NCI-H446 treated with DMSO at 0.1 percent for 48 hours (cell line): ENCODE results near the gene ULBP1.
"Not testable (repeated sequence)": the region's sequence is repeated elsewhere in the genome, so short reads cannot be mapped to it uniquely, and the experiment has no call there.

Source experiments
- DNase-seq: peaks from one replicate; lab custom pipeline; 2025; lab: John Stamatoyannopoulos, UW

The ULBP1 gene

GRCh38 chr6:150005761-150006651 is 42.3 kb downstream of the ULBP1 start:
- DNase-seq, result no peak

- no peak for DNase-seq
Observed at GRCh38 chr6:150006961-150007464, 43.3 kb downstream of the ULBP1 start.

- no peak for DNase-seq
Observed at GRCh38 chr6:150008588-150008987, 44.8 kb downstream of the ULBP1 start.

DNA sequence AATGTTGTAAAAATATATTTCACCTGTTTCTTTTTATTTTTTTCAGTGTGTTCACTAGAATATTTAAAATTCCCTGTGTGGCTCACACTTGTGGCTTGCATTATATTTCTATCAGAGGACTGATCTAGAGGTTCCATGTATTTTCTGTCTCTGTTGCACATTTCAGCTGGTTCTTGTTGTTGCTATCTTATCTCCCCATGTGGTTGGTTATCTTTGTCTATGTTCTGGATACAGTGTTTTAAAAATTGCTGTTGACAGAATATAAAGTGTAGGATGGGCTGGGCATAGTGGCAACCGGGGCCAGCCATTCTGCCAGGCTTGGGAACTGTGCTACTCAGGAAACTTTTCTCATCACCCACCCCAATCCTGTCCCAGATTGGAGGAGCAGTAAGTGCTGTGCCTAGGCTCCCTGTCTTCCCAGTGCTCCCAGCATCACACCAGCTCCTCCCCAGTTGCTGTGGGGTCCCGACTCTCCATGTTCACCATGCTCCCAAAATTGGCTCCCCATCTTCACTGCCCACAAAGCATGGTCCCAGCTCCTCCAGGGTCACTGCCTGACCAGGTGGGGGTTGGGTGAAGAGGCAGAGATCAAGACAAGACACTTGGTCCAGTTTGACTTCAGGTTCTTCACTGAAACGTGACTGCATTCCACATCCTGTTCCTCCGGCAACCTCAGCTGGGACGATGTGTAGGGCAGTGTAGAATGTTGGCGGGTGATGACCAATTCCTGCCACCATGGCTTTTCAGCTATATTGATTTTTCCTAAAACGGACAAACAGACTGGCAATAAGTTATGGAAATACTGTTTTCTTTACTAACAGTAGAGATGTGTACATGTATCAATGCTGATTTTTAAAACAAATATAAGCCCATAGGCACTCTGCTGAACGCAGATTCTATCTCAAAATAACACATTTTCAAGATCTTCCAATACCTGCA is 49.4 kb downstream of the ULBP1 start:
- DNase-seq, result not testable (repeated sequence)

DNA sequence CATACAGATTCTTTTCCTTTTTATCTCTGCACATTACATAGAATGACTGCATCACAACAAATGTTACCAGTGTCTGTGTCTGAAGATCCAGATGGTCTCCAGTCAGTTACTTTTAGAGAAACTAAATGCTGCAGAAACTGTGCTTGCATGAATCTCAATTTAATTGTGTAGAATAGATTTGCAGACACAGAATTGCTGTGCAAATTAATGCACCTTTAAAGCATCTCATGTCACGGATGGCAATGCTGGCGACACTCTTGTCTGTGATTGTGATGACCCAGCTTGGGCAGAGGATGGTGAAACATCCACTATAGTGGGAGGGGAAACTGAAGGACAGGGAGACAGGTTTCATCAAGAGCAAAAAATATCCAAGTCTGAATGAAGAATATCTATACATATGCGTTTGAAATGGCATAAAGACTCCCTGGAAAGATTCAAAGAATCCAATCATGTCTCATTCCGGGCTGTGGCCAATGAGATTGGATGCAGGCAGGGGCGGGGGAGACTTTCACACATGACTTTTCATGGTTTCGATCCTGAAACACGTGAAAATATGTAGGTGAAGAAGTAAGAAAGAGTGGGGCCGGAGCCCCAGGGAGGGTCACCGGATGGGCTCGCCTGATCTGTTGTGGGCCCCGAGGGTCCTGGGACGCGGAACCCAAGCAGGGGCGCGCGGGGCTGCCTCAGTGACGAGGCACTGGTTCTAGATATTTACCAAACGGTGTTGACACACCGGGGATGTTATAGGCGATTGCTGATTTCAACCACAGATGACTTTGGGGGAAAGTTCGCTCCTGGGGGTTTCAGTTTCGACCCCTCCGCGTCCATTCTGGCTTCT is 50.3 kb downstream of the ULBP1 start:
- DNase-seq, result not testable (repeated sequence)

DNA sequence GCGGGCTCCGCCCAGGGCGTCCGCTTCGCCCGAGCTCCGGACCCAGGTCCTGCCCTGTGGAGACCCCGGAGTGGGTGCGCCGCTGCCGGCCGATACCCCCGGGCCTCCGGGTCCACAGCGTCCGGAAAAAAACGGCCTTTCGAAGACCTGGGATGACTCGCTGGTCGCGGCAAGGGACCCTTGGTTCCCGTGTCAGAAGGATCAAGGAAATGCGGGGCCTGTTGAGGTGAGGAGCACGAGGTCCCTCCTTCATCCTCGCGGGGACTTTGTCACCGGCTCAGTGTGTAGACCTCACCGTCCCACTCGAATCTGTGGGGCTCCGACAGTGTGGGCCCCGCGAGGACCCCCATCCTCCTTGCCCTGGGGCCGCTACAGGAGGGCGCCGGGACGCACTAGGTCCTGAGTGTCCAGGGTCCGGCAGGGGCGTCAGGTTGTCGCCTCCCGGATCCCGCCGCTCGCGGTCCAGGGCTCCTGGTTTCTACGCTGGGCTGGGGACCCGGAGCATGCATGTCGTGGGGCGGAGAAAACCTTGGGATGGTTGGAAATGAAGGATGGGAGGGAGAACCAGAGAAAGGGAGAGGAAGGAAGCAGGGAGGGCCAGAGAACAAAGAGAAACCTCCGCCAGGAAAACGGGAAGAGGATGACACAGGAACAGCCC is 51.0 kb downstream of the ULBP1 start:
- not testable (repeated sequence) for DNase-seq

DNA sequence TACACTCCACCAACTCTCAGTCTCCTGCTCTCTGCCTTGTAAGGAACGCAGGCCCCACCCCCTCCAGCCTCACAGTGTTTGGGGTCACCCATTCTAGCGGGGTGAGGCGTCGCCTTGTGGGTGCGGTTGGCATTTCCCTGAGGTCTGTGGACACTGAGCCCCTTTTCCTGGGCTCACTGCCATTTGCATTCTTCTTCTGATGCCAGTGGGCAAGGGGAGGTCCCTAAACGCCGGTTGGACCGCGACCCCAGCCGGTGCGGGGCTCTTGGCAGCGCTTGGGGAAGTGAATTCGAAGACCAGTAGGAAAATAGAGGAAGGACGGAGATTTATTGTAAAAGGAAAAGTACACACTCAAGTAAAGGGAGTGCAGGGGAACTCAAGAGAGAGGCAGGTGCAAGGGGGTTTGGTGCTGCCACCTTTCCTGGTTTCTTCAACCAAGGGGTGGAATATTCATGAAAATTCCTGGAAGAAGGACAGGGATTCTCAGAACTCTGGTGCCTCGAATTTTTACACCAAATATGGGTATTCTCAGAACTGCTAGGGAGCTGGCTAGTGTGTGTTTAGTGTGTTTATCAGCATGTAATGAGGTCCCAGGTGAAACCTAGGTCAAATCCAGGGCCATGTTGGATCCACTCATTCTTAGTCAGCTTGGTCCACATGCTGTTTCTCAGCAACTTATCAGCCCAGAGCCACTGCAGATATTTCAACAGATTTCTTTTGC is 51.7 kb downstream of the ULBP1 start:
- DNase-seq, result not testable (repeated sequence)

- DNase-seq, result peak; percentile 53
Observed at GRCh38 chr6:150016324-150017185, 52.8 kb downstream of the ULBP1 start.

DNA sequence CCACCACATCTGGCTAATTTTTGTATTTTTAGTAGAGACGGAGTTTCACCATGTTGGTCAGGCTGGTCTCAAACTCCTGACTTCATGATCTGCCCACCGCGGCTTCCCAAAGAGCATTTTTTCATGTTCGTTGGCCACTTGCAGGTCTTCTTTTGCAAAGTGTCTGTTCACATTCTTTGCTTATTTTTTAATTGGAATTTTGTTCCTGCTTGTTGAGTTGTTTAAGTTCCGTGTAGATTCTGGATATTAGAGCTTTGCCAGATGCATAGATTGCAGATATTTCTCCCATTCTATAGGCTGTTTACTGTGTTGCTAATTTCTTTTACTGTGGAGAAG is 53.4 kb downstream of the ULBP1 start:
- not testable (repeated sequence) for DNase-seq

DNA sequence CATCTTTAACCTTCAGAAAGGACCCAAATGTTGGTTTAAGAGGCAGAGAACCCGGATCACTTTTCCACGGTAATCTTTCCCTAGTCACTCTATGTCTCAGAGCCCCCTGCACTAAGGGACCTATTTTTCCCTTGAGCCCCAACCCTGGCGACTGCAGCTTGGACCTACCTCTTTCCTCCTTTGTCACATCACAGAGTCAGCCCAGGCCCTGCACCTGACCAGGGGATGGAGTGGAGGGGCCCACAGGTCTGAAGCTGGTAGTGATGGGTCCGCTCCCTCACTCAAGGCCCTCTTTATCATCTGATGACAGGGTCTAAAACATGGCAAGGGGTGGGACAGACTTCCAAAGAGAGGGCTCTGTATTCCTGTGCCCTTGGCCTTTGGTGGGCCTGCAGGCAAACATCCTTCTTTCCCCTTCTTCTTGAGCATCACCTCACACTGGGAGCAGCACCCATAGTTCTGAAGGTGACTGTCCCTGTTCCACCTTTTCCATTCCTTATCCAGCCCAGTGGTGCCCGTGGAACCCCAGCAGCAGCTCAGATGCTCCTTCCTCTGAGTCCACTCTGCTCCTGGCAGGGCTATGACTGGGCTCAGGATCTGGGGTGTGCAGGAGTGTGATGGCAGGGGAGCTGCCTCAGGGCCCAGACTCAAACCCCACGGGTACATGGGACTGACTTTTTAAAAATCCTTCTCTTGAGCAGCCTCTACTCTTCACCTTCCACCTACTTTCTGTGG is 55.3 kb downstream of the ULBP1 start:
- no peak for DNase-seq

GRCh38 chr6:150021870-150022269 is 58.1 kb downstream of the ULBP1 start:
- DNase-seq, result not testable (repeated sequence)
